Breast epithelium (tissue), 3 donors: ENCODE measurements around the gene KRT12.
A peak's percentile ranks its signal among the peaks of the same experiment; 100 is the strongest.

Experiments used
- POLR2A ChIP-seq: fragments of 450-650 bp; IDR thresholded peaks from one replicate; pipeline ENCODE4 v1.6.1; 2016; ENCODE audit warnings: antibody characterized with exemption, mild to moderate bottlenecking, moderate library complexity
- TF ChIP-seq, protein P1 (sequence below), 3 donors: fragments of 450-650 bp; IDR thresholded peaks; one replicate each; pipeline ENCODE4 v1.5.1; 2016 to 2017; ENCODE audit warnings: antibody characterized with exemption in 3 of 3, mild to moderate bottlenecking in 3 of 3, moderate library complexity in 3 of 3

DNA sequence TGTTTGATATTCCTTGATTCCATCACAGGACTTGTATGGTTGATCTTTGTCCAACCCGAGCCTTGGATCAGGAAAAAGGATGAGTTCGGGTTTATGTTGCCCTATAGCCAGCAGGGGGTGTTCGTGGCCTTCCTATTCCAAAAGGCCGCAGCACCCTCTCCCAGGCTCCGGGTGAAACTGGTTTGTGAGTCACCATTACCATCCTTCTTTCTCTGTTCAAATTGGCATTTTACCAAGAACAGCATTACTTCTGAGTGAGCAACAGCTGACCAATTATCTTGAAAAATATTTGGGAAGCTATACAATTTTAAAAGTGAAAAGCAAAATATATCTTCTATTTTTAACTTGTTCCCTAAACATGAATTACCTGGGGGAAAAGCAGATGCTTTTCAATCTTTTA is 42.3 kb upstream of the KRT12 start:
- TF ChIP-seq, protein P1, sequence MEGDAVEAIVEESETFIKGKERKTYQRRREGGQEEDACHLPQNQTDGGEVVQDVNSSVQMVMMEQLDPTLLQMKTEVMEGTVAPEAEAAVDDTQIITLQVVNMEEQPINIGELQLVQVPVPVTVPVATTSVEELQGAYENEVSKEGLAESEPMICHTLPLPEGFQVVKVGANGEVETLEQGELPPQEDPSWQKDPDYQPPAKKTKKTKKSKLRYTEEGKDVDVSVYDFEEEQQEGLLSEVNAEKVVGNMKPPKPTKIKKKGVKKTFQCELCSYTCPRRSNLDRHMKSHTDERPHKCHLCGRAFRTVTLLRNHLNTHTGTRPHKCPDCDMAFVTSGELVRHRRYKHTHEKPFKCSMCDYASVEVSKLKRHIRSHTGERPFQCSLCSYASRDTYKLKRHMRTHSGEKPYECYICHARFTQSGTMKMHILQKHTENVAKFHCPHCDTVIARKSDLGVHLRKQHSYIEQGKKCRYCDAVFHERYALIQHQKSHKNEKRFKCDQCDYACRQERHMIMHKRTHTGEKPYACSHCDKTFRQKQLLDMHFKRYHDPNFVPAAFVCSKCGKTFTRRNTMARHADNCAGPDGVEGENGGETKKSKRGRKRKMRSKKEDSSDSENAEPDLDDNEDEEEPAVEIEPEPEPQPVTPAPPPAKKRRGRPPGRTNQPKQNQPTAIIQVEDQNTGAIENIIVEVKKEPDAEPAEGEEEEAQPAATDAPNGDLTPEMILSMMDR (IDR thresholded peaks at IDR 0.05) = peak; percentile 85 to 96 (median 93)
- TF ChIP-seq POLR2A = no peak
